CD4-positive, alpha-beta T cell treated with Interleukin-17A for 4 hours (primary cell): ENCODE results near the gene BRD3.

Source experiments
- DNase-seq: peaks from one replicate; pipeline ENCODE4 v3.0.0-alpha.2; 2020; ENCODE audit warnings: mixed read lengths

The BRD3 gene

GRCh38 chr9:134010310-134011173 is 57.3 kb downstream of the BRD3 start:
- no peak for DNase-seq

DNA sequence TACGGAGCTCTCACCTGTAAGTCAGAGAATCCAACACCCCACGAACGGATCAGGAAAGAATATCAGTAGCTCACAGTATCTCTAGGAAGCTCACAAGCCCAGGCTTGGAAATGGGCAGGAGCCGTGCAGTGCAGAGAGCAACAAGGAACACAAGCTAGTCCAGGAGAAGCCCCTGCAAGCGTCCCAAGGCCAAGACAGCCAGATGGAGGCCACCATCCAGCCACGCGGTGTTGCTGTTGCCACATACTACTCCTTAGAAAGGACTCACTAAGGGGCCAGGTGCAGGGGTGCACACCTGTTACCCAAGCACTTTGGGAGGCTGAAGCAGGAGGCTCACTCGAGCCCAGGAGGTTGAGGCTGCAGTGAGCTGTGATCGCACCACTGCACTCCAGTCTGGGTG is 60.3 kb downstream of the BRD3 start:
- DNase-seq = no peak

GRCh38 chr9:134007150-134007549 is 60.7 kb downstream of the BRD3 start:
- DNase-seq = no peak

- DNase-seq = no peak
Observed at GRCh38 chr9:134005381-134005780, 62.4 kb downstream of the BRD3 start.

DNA sequence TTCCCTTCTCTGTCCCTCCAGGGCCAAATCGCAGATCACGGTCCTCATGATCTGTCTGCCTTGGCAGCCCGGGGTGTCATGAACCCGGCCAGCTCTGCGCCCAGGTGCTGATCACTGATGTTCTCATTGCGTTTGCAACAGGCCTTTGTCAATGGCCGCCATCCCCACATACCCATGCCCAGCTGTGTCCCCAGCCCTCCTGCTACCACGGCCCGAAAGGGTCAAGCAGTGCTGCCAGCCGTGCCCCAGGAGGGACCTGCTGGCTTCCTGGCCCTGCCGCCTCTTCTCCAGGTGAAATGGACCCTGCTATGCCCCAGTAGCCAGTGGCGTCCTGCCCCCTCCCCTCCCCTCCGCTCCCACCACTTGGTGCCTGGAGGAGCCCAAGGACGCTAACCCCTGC is 62.9 kb downstream of the BRD3 start:
- no peak for DNase-seq

GRCh38 chr9:134004131-134004873 is 63.5 kb downstream of the BRD3 start:
- DNase-seq = no peak

DNA sequence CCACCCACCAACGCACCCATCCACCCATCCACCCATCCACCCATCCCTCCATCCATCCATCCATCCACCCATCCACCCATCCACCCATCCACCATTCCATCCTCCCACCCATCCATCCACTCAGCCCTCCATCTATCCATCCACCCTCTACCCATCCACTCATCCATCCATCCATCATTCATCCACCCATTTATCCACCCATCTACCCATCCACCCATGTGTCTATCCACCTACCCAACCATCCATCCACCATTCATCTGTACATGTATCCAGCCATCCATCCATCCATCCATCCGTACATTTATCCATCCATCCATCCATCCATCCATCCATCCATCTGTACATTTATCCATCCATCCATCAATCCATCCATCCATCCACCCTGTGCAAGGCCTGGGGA is 64.6 kb downstream of the BRD3 start:
- no peak for DNase-seq

DNA sequence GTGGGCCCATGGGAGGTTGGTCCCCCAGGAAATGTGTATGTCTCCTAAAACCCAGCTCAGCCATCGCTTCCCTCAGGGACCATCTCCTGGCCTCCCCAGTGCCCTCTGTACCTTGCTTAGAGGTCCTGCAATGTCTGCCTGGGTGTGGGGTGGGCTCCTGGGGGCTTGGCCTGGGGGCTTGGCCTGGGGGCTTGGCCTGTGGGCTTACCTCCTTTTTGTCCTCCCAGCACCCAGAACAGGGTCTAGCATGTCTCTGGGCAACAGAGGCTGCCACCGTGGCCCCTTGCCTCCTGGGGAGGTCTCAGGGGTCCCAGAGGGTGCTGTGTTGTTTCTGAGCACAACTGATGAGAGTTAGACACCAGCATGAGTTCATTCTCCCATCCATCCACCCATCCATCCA is 65.0 kb downstream of the BRD3 start:
- DNase-seq = no peak

DNA sequence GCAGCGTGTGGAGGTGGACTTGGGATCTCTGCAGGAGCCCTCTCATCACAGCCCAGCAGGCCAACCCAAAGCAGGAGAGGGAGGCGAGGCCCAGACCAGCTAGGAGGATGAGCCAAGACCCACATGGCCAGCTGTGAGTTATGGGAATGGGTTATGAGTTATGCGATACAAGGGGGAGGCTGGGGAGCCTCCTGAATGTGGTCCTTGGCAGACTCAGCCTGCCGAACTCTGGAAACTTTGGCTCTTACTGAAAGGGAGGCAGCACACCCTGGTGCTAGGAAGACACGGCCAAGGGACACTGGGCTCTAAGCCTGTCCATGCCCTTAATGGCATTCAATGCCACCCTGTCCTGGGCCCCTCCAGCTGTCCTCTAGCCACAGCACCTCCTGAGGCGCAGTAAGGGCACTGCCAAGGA is 68.0 kb downstream of the BRD3 start:
- DNase-seq = no peak

DNA sequence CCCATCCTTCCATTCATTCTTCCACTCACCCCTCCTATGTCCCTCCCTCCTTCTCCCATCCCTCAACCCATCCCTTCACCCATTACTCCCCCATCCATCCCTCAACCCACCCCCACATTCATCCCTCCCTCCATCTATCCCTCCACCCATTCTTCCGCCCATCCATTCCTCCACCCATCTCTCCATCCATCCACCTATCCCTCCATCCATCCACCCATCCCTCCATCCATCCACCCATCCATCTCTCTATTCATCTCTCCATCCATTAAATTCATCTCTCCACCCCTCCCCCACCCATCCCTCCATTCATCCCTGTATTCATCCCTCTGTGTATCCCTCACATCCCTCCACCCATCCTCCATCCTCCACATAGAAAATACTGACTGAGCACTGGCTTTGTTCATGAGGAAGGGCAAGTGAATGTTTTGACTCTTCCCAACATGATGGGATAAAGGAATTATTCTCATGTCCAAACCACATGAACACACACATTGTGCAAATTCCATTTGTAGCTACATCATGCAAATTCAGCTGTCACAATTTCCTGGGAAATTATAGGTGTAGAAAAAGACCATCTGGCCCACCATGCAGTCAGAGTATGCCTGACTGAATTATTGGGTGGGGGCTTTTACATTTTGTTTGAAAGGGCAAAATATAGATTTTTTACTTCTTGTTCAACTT is 68.8 kb downstream of the BRD3 start:
- DNase-seq = no peak

DNA sequence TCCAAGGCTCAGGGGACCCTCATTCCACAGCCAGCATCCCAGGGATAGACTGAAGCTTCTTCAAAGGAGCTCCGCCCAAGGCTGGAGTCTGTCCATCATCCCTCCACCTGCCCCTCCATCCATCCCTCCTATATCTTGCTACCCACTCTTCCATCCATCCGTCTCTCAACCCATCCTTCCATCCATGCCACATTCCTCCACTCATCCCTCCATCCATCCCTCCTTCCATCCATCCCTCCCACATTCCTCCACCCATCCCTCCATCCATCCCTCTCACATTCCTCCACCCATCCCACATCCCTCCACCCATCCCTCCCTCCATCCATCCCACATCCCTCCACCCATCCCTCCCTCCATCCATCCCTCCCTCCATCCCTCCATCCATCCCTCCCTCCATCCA is 70.2 kb downstream of the BRD3 start:
- no peak for DNase-seq

GRCh38 chr9:133996531-133997520 is 71.0 kb downstream of the BRD3 start:
- no peak for DNase-seq

- DNase-seq = no peak
Observed at GRCh38 chr9:133995012-133995896, 72.6 kb downstream of the BRD3 start.

DNA sequence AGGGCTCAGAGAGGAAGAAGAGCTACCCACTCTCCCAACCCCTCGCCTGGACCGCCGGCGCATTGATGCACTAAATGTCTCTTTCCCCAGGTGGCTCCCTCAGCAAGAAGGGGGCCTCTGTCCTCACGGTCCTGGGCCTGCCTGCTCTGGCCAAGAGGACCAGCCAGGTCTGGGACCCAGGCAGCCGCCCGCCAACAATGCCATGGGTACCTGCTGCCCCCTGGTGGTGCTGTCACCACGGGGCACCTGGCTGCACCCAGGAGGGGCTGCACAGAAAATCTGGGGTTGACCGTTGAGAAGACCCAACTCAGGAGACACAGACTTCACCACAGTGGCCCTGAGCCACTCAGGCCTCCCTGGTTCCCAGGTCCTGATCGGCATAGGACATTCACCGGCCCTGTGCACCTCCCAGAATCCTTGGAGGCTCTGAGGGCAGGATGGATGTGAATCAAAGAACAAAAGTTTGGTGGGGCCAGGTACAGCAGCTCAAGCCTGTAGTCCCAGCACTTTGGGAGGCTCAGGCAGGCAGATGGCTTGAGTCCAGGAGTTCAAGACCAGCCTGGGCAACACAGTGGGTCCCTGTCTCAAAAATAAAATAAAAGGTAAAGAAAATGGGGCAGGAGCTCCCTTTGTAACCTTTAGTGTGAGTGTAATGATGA is 73.3 kb downstream of the BRD3 start:
- DNase-seq = peak; percentile 87

DNA sequence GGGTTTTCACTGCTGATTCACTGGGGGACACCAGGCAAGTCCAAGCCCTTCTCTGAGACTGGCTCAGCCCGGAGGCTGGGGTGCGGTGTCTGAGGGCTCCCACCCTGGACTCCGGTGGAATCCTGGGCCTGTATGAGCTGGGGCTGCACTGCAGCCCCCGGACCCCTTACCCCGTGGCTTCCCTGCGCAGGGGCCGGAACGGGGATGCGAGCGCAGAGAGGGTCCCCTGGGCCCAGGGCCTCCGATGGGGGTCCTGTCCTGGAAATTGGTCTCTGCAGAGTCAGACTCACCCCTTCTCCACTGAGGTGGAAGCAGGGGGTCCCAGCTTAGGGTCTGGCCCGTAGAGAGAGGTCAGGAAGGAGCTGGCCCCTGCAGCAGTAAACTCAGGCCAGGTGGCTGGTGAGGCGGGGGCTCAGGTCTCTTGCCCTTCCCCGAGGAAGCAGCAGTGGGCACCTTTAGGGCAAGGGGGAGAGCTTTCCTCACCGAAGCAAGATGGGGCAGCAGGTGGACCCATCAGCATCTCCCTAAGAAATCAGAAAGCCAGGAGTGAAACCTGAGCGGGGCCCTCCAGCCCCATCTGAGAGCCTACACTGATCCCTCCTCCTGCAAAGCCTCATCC is 74.1 kb downstream of the BRD3 start:
- DNase-seq = no peak

DNA sequence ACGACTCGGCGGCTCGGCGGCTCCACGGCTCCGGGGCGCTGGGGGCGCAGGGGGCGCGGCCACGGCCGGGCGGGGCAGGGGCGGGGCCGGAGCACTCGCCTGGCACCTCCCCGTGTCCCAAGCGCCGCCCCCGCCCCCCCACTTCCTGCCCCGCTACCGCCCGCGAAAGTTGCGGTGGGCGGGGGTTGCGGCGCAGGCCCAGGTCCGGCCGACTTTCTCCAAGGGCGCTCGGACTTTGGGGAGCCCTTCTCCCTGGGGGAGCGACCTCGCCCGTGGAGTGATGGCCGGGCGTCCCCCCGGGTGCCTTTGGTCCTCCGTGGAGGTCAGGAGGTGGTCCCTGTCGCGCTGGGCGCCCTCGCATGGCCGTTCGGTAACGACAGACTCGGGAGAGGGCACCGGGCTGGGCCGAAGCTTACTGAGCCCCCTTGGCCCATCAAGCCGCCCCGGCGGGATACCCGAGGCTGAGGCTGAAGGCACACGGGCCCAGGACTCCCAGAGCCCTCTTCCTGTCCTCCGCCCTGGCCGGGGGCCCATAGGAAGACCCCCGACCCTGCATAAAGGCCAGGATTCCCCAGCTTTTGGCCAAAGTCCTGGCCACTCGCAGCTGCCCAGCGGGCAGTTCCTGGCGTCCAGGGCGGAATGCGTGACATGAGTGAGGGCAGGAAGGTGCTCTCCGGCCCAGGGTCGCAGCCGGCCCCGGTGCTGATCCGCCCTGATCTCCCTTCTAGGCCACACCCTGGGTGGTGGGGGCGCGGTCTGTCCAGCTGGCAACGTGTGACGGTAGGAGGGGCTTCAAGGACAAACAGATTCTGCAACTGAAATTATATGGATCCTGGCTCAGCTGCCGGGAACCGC is 74.8 kb downstream of the BRD3 start:
- peak; percentile 89 for DNase-seq

GRCh38 chr9:133991964-133992779 is 75.7 kb downstream of the BRD3 start, which contains the start of gene VAV2:
Gene VAV2, minus strand, starts transcription at chr9:133992324. Its CDS starts 46 bp downstream, at chr9:133992278.
- peak; percentile 68 for DNase-seq
